Retinal pigment epithelial cell (primary cell): ENCODE results near the gene AMER1.
"Not testable (repeated sequence)": the region's sequence is repeated elsewhere in the genome, so short reads cannot be mapped to it uniquely, and the experiment has no call there.

Experiments used
- DNase-seq: peaks from one replicate; pipeline ENCODE4 v3.0.0-alpha.2; 2010; ENCODE audit warnings: low read depth
- H3K4me3 ChIP-seq: 2 replicates; pipeline ENCODE4 v1.5.1; 2011; ENCODE audit warnings: mild to moderate bottlenecking, low read length, control low read depth, moderate library complexity
- TF ChIP-seq, protein P1 (sequence below): conservative IDR thresholded peaks from 2 replicates; pipeline ENCODE4 v1.5.1; 2011; ENCODE audit warnings: low read depth, low read length, control low read depth, inconsistent platforms

The AMER1 gene

DNA sequence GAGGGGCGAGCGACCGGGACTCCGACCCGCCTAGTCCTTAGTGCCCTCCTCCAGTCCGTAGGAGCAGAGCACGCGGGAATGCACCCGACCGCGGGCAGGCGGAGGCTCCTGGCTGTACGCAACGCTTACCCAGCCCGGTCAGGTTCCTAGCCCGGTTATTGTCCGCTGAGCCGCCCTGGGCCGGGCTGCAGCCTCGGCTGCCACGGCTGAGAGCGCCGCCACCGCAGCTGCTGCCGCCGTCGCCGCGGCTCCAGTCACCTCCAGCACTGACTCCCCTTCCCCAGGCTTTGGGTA lies at the start of gene AMER1:
TSS of gene AMER1 (minus strand) at position 268 of the 294 bp plus-strand sequence. CDS start 12,422 bp downstream, outside the sequence.
- DNase-seq, result no peak
- TF ChIP-seq, protein P1, sequence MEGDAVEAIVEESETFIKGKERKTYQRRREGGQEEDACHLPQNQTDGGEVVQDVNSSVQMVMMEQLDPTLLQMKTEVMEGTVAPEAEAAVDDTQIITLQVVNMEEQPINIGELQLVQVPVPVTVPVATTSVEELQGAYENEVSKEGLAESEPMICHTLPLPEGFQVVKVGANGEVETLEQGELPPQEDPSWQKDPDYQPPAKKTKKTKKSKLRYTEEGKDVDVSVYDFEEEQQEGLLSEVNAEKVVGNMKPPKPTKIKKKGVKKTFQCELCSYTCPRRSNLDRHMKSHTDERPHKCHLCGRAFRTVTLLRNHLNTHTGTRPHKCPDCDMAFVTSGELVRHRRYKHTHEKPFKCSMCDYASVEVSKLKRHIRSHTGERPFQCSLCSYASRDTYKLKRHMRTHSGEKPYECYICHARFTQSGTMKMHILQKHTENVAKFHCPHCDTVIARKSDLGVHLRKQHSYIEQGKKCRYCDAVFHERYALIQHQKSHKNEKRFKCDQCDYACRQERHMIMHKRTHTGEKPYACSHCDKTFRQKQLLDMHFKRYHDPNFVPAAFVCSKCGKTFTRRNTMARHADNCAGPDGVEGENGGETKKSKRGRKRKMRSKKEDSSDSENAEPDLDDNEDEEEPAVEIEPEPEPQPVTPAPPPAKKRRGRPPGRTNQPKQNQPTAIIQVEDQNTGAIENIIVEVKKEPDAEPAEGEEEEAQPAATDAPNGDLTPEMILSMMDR, result no peak
- peak within 1 kb of the TSS; percentile 56 for H3K4me3 ChIP-seq

DNA sequence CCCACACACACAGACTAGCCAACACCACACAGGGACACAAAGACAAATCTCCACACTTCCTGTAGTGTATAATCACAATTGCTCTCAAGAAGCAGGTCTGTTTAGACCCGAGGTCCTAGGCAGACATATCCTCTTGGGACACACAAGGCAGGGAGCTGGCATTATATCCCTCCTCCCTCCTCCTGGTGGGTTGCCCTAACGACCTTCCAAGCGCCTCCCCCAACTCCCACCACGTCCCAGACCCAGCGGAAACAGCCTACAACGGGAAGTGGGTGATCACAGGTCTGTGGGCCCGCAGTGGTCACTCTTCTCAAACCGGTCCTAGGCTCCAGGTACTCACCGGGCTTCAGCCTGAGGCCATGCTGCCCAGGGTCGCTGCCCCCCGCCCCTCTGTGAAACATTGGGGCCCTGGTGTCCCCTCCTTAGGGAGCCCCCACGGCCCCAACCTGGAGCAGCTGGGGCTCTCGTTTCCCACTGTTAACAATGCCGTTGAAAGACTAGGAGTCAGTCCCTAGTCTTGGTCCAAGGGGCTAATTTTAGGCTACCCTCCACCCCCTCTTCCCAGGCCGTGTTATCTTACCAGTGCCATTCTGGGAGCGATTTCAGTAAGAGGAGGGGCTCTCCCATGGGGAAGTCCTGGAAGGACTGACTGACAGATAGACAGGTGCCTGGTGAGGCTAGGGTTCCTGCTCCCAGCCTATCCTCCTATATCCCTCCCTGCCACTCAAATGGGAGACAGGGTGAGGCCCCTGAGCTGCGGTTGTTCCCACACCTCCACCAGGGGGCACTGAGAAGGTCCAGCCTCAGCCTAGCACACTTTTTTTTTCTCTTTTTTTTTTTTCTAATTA lies 24.8 kb upstream of the AMER1 start, which contains the start of gene ASB12:
TSS of gene ASB12 (minus strand) at position 485 of the 848 bp plus-strand sequence. CDS start 4,957 bp downstream, outside the sequence.
- DNase-seq, result no peak
- H3K4me3 ChIP-seq, result no peak within 1 kb of the TSS
- TF ChIP-seq, protein P1, result no peak

GRCh38 chrX:64229154-64229553 lies 23.6 kb upstream of the AMER1 start:
- no peak for DNase-seq
- no peak overlapping the region for H3K4me3 ChIP-seq
- TF ChIP-seq, protein P1, result no peak

DNA sequence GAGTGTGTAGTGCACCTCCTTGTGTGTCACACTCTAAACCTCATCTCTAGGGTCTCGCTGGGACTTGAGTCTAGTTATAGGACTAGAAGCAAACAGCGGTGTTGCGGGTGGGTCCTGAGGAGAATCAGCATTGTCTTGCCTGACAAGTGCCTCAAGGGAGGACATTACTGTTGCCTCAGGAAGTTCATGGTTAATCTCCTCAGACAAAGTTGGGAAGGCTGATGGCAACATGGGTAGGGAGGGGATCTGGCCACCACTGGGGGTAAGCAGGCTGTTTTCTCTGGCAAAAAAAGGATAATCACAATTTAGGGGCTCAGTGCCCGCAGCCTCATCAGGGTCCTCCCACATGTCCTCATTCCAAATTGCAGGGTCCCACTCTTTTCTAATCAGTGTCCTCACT lies 12.5 kb upstream of the AMER1 start:
- H3K4me3 ChIP-seq, result no peak overlapping the region
- TF ChIP-seq, protein P1, result no peak
- no peak for DNase-seq

- DNase-seq, H3K4me3 ChIP-seq: not testable (repeated sequence)
Observed at GRCh38 chrX:64213989-64214388, 8.5 kb upstream of the AMER1 start.

- DNase-seq, result no peak
- H3K4me3 ChIP-seq, result peak overlapping the region; percentile 56
- TF ChIP-seq, protein P1, result no peak
Observed at GRCh38 chrX:64206556-64207162, 1.2 kb upstream of the AMER1 start.

- H3K4me3 ChIP-seq, result peak overlapping the region; percentile 56
- DNase-seq, result peak; percentile 48
- TF ChIP-seq, protein P1, result peak; percentile 1
Observed at GRCh38 chrX:64205735-64206501, 410 bp upstream of the AMER1 start.
